ENCODE results near the gene HLX.

HLX gene

GRCh38 chr1:220892086-220892376 is 12.8 kb downstream of the HLX start:
- peaks cover 100% of the 10 kb centered on the region for H3K27me3 ChIP-seq (ENCODE audit: insufficient read depth, low read length)

DNA sequence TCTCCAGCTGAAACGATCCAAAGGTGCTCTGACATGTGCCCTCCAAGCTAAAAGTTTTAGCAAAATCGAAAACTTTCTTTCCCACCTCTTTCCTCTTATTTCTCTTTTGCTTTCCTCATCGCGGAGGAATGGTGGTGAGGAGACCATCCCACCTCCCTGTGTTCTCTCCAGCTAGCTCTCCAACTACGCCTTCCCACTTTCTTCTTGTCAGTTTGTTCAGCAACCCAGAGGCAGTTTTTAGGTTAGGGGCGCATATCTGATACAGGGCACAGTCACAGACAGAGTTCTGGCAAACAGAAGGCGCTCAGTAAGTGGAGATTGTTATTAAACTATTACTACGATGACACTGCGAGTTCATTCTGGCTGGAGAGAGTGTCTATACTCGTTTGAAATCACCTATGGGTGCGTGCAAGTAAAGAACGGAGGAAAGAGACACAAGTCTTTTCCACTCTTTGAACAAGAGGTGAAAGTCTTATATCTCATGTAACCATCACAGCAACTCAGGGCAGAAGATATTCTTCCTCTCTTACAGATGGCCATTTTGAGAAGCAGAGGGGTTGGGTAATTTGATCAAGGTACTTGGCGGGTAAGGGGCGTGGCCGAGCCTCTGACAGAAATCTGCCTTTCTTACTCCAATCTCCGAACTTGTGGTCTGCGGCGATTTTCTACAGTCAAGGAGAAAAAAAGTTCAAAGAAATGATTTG is 13.9 kb downstream of the HLX start:
- no peaks in the 10 kb centered on the region for H3K36me3 ChIP-seq (ENCODE audit: insufficient read depth, low read depth, low read length)
- H3K9me3 ChIP-seq (ENCODE audit: insufficient read depth, low read depth, low read length) = peaks cover 6% of the 10 kb centered on the region; the same call in 1 of the 2 replicates
- H3K9ac ChIP-seq (ENCODE audit: low read depth, low read length) = no peak overlapping the region
- H3K27me3 ChIP-seq (ENCODE audit: insufficient read depth, low read length) = peaks cover 94% of the 10 kb centered on the region
- H3K4me1 ChIP-seq (ENCODE audit: insufficient read depth, low read length) = peaks cover 2% of the 10 kb centered on the region; the same call in 1 of the 2 replicates
- no peak overlapping the region for H3K27ac ChIP-seq (ENCODE audit: low read length)
- peak overlapping the region; percentile 45; the same call in 1 of the 2 replicates for H3K4me3 ChIP-seq (ENCODE audit: low read length)

More at GRCh38 chr1:220892086-220892376, 12.8 kb downstream of the HLX start:
- peaks cover 4% of the 10 kb centered on the region; the same call in 1 of the 2 replicates for H3K4me1 ChIP-seq (ENCODE audit: insufficient read depth, low read length)
- peaks cover 7% of the 10 kb centered on the region; the same call in 1 of the 2 replicates for H3K9me3 ChIP-seq (ENCODE audit: insufficient read depth, low read depth, low read length)
- H3K27ac ChIP-seq (ENCODE audit: low read length) = no peak overlapping the region
- H3K4me3 ChIP-seq (ENCODE audit: low read length) = no peak overlapping the region
- no peak overlapping the region for H3K9ac ChIP-seq (ENCODE audit: low read depth, low read length)
- H3K36me3 ChIP-seq (ENCODE audit: insufficient read depth, low read depth, low read length) = no peaks in the 10 kb centered on the region

DNA sequence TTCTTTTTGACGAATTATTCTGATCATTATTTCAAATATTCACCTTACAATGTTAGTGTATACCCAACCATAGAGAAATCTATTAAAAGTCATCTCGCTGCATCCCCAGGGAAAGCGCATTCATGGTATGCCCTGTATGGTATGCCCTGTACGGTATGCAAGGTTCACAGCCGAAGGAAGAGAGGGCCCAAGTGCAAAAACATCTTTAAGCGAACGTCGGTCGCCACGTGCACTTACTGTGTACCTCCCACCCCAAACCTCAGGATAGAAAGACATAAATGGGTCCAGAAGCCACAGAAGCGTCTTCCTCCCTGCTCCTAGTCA is 14.4 kb downstream of the HLX start:
- Histone ChIP-seq H3K27me3 (ENCODE audit: insufficient read depth, low read length) (peaks cover 88% of the 10 kb centered on the region), H3K4me3 (ENCODE audit: low read length) (peak overlapping the region; percentile 45; the same call in 1 of the 2 replicates)

DNA sequence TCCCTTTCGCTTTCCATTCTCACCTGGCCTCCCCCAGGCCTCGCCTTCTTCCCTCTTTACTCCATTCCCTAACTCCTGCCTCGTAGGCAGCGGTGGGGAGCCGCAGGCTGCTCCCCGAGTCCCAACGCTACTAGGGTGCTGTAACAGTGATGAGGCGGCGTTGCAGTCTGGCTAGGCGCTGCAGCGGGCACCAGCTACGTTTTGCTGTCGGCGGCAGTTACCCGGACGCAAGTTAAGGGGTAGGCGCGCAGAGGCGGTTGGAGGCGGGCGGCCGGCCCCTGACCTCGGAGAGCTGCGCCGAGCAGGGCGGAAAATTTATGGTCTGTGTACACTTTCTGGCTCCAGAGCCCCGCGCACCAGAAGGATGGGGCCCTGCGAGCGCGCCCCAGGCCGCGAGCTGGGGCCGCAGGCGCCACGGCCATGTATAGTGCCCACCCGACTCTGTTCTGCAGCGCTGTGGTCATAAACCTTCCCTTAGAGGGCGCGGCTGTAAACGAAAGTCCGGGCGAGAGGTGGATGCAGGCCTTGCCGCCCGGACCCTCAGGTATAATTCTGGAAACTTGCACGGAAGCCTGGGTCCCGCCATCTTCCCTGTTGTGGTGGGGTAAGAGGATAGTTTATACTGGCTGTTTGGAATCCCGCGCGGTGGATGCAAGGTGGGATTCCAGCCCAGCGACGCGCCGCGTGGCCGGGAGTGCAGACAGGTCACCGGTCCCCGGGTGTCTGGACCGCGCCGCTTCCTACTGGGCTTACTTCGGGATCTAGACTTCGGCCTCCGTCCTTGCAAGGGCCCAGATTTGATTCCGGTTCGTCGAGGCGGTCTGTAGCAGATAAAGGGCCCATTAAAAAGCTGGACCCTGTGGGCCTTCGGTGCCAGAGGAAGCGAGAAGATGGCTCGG is 15.0 kb downstream of the HLX start:
- H3K4me3 ChIP-seq (ENCODE audit: low read length) = peak overlapping the region; percentile 45; the same call in 1 of the 2 replicates
- H3K36me3 ChIP-seq (ENCODE audit: insufficient read depth, low read depth, low read length) = no peaks in the 10 kb centered on the region
- H3K9me3 ChIP-seq (ENCODE audit: insufficient read depth, low read depth, low read length) = peaks cover 5% of the 10 kb centered on the region; the same call in 1 of the 2 replicates
- peaks cover 82% of the 10 kb centered on the region for H3K27me3 ChIP-seq (ENCODE audit: insufficient read depth, low read length)
- no peaks in the 10 kb centered on the region for H3K4me1 ChIP-seq (ENCODE audit: insufficient read depth, low read length)
- no peak overlapping the region for H3K27ac ChIP-seq (ENCODE audit: low read length)
- no peak overlapping the region for H3K9ac ChIP-seq (ENCODE audit: low read depth, low read length)

More for the DNA sequence above, 14.4 kb downstream of the HLX start:
- no peaks in the 10 kb centered on the region for H3K36me3 ChIP-seq (ENCODE audit: insufficient read depth, low read depth, low read length)
- H3K27ac ChIP-seq (ENCODE audit: low read length) = no peak overlapping the region
- peaks cover 6% of the 10 kb centered on the region; the same call in 1 of the 2 replicates for H3K9me3 ChIP-seq (ENCODE audit: insufficient read depth, low read depth, low read length)
- H3K4me1 ChIP-seq (ENCODE audit: insufficient read depth, low read length) = peaks cover under 1% of the 10 kb centered on the region; the same call in 1 of the 2 replicates
- H3K9ac ChIP-seq (ENCODE audit: low read depth, low read length) = no peak overlapping the region

GRCh38 chr1:220894924-220895256 is 15.6 kb downstream of the HLX start:
- no peaks in the 10 kb centered on the region; the same call in 1 of the 2 replicates for H3K9me3 ChIP-seq (ENCODE audit: insufficient read depth, low read depth, low read length)
- H3K27ac ChIP-seq (ENCODE audit: low read length) = no peak overlapping the region
- H3K27me3 ChIP-seq (ENCODE audit: insufficient read depth, low read length) = peaks cover 76% of the 10 kb centered on the region
- H3K9ac ChIP-seq (ENCODE audit: low read depth, low read length) = no peak overlapping the region
- H3K36me3 ChIP-seq (ENCODE audit: insufficient read depth, low read depth, low read length) = no peaks in the 10 kb centered on the region
- no peaks in the 10 kb centered on the region for H3K4me1 ChIP-seq (ENCODE audit: insufficient read depth, low read length)
- no peak overlapping the region; the same call in 1 of the 2 replicates for H3K4me3 ChIP-seq (ENCODE audit: low read length)

DNA sequence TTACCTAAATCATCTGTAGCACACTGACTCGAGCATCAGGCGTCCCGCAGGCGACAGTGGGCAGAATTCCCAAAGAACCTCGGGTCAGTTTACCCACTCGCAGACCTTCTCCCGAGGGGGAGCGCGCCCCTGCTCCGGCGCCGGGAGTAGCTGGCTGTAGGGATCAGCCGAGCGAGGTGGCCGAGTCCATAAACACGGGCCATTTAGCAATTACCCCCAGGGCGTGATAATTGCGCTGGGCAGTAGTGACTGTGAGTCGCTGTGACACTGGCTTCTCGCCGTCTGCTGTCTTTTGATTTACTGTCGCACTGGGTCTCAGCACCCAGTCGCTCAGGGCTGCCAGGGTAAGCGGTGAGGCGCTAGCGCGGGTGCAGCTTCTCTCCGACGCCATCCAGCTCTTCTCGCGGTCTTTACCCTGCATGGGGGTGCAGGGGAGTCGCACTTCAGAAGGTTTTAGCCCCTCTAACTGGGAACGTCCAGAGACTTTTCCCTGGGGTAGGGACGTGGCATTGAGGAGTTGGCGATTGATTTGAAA is 16.2 kb downstream of the HLX start:
- no peak overlapping the region for H3K27ac ChIP-seq (ENCODE audit: low read length)
- H3K9me3 ChIP-seq (ENCODE audit: insufficient read depth, low read depth, low read length) = no peaks in the 10 kb centered on the region; the same call in 1 of the 2 replicates
- H3K27me3 ChIP-seq (ENCODE audit: insufficient read depth, low read length) = peaks cover 70% of the 10 kb centered on the region
- no peak overlapping the region for H3K9ac ChIP-seq (ENCODE audit: low read depth, low read length)
- no peak overlapping the region for H3K4me3 ChIP-seq (ENCODE audit: low read length)
- H3K4me1 ChIP-seq (ENCODE audit: insufficient read depth, low read length) = no peaks in the 10 kb centered on the region
- no peaks in the 10 kb centered on the region for H3K36me3 ChIP-seq (ENCODE audit: insufficient read depth, low read depth, low read length)

- H3K27ac ChIP-seq (ENCODE audit: low read length) = no peak overlapping the region
- no peak overlapping the region for H3K9ac ChIP-seq (ENCODE audit: low read depth, low read length)
- H3K36me3 ChIP-seq (ENCODE audit: insufficient read depth, low read depth, low read length) = no peaks in the 10 kb centered on the region
- peaks cover 64% of the 10 kb centered on the region for H3K27me3 ChIP-seq (ENCODE audit: insufficient read depth, low read length)
- H3K4me3 ChIP-seq (ENCODE audit: low read length) = no peak overlapping the region
- no peaks in the 10 kb centered on the region for H3K4me1 ChIP-seq (ENCODE audit: insufficient read depth, low read length)
- no peaks in the 10 kb centered on the region; the same call in 1 of the 2 replicates for H3K9me3 ChIP-seq (ENCODE audit: insufficient read depth, low read depth, low read length)
These were observed 16.8 kb downstream of the HLX start for GRCh38 chr1:220896092-220896491.

DNA sequence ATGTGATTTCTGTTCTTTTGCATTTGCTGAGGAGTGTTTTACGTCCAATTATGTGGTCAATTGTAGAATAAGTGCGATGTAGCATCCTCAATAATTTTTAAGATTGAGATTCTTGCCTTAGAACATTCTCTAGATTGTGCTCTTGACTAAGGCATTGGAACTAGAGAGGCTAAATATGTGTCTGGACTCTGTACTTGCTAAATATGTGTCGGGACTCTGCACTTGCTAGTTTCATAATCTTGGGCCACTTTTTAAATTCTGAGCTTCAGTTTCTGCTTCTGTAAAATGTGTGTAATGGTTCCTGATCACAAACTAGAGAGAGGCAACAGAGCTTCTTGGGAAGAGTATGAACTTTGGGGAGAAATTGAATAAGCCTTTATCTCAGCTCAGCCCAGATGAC is 21.6 kb downstream of the HLX start:
- Histone ChIP-seq H3K36me3 (ENCODE audit: insufficient read depth, low read depth, low read length) (no peaks in the 10 kb centered on the region), H3K27ac (ENCODE audit: low read length) (no peak overlapping the region), H3K27me3 (ENCODE audit: insufficient read depth, low read length) (peaks cover 17% of the 10 kb centered on the region), H3K9ac (ENCODE audit: low read depth, low read length) (no peak overlapping the region), H3K4me1 (ENCODE audit: insufficient read depth, low read length) (no peaks in the 10 kb centered on the region), H3K4me3 (ENCODE audit: low read length) (no peak overlapping the region), H3K9me3 (ENCODE audit: insufficient read depth, low read depth, low read length) (no peaks in the 10 kb centered on the region)

GRCh38 chr1:220901881-220902280 is 22.6 kb downstream of the HLX start:
- Histone ChIP-seq H3K27me3 (ENCODE audit: insufficient read depth, low read length) (peaks cover 6% of the 10 kb centered on the region), H3K4me3 (ENCODE audit: low read length) (no peak overlapping the region), H3K9ac (ENCODE audit: low read depth, low read length) (no peak overlapping the region), H3K9me3 (ENCODE audit: insufficient read depth, low read depth, low read length) (no peaks in the 10 kb centered on the region), H3K4me1 (ENCODE audit: insufficient read depth, low read length) (no peaks in the 10 kb centered on the region), H3K36me3 (ENCODE audit: insufficient read depth, low read depth, low read length) (no peaks in the 10 kb centered on the region), H3K27ac (ENCODE audit: low read length) (no peak overlapping the region)

DNA sequence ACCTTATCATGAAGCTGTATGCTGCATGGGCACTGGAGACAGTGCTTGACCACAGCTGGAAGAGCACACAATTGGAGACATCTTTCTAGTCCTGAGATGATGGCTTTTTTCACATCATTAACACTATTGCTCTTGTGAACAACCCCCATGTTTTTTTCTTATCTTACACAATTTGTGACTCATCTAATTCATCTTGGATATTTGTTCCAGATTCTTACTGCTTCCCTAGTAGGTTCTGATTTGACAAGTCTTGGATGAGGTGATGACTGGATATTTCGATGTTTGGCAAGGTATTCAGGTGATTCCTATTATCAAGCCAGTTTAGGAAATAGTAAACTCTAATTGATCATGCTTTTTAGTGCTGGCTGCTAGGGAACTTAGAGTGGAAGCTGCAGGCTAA is 23.7 kb downstream of the HLX start:
- Histone ChIP-seq H3K4me1 (ENCODE audit: insufficient read depth, low read length) (no peaks in the 10 kb centered on the region), H3K27ac (ENCODE audit: low read length) (no peak overlapping the region), H3K27me3 (ENCODE audit: insufficient read depth, low read length) (0 out of 2 replicates have a peak, but pooled peaks cover 1% of the 10 kb centered on the region), H3K9me3 (ENCODE audit: insufficient read depth, low read depth, low read length) (no peaks in the 10 kb centered on the region), H3K9ac (ENCODE audit: low read depth, low read length) (no peak overlapping the region), H3K4me3 (ENCODE audit: low read length) (no peak overlapping the region), H3K36me3 (ENCODE audit: insufficient read depth, low read depth, low read length) (no peaks in the 10 kb centered on the region)

DNA sequence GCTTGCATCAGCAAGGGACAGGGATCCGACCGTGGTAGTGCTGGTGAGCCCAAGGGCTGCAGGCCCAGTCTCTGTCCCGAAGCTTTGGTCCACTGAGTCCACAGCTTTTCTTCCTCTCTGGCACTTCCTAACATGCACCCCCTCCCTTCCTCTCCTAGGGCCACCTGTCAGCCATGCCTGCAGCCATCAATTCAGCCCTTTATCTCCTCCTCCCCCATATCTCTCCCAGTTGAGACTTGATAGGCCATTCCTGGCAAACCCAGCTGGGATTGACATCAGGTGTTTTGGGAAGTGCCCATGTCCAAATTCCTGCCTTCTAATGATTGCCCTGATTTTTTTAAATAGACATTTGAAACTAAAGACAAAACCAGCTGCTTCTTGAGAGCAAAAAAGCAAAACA is 25.6 kb downstream of the HLX start:
- peaks cover 7% of the 10 kb centered on the region; the same call in 1 of the 2 replicates for H3K27me3 ChIP-seq (ENCODE audit: insufficient read depth, low read length)
- no peak overlapping the region for H3K27ac ChIP-seq (ENCODE audit: low read length)
- H3K9ac ChIP-seq (ENCODE audit: low read depth, low read length) = no peak overlapping the region
- no peak overlapping the region for H3K4me3 ChIP-seq (ENCODE audit: low read length)
- no peaks in the 10 kb centered on the region for H3K9me3 ChIP-seq (ENCODE audit: insufficient read depth, low read depth, low read length)
- H3K4me1 ChIP-seq (ENCODE audit: insufficient read depth, low read length) = no peaks in the 10 kb centered on the region
- H3K36me3 ChIP-seq (ENCODE audit: insufficient read depth, low read depth, low read length) = no peaks in the 10 kb centered on the region

Measured in iPS-20b (cell line).